GM19043 (cell line): Measurements from ENCODE around the gene PABPC1L2A.
"Not testable (repeated sequence)": the region's sequence is repeated elsewhere in the genome, so short reads cannot be mapped to it uniquely, and the experiment has no call there.

ENCODE experiments used
- ATAC-seq: cut with Tn5 transposase; IDR thresholded peaks from one replicate; pipeline ENCODE4 v1.9.1; 2021; ENCODE audit warnings: low read depth; ENCODE audit not compliant: unreplicated experiment

Gene PABPC1L2A

DNA sequence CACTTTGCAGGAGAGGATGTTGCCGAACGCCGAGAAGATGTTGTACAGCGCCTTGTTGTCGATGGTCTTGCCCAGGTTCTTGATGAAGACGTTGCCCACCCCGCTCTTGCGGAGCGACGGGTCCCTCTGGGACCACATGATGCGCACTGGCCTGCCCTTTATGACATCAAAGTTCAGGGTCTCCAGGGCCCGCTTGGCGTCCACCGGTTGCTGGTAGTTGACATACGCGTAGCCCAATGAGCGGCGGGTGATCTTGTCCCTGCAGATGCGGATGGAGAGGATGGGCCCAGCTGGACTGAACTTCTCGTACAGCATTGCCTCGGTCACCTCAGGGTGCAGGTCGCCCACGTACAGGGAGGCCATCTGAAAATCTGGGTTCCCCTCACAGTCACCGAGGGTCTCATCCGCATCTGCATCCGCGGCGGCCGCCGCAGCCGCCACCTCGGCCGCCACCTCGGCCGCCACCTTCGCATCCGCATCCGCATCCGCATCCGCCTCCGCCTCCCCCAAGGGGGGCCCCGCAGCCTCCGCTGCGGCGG, at the start of gene PABPC1L2A:
TSS of gene PABPC1L2A (minus strand) at position 489 of the 539 bp plus-strand sequence. CDS start at position 363, 126 bp downstream.
- not testable (repeated sequence) for ATAC-seq

DNA sequence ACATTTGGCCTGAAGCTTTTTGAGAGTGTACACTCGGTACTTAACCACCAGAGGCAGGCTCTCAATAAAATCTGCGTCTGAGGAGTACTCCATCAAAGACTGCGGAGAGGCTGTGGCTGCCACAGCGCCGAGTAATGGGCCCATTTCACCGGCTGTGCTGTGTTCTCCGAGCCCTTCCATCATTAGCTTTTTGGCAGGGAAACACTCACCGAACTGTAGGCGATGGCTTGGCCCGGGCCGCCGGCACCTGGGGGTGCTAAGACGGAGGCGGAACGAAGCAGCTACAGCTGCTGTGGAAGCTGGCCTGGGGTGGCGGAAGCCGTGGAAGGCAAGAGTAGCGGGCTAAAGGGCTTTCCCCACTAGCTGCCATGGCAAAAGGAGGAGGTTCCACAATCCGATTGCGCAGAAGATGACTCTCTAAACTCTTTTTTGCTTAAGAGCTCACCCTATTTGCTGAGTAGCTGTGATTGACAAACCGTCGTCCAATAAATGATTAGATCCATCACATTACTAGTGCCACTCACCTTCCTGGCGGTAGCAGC, 48.5 kb upstream of the PABPC1L2A start:
- ATAC-seq = no peak

DNA sequence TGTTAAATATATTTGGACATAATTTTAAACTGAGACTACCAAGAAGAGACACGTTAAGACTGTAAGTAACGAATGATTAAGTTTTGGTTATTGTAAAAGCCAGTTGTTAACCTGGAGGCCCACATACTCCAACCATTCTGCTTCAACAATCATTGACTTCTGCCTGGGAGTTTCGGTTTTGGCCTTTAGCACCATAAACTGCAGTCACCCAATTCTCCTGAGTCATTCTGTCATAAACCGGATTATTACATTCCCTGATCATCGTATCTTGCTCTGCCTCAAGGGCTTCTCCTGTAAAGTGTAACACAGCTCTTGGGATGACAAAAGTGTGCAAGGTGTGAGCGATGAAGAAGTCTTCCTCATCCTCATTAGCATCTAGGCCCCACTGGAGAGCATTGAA, 46.9 kb upstream of the PABPC1L2A start:
- no peak for ATAC-seq

DNA sequence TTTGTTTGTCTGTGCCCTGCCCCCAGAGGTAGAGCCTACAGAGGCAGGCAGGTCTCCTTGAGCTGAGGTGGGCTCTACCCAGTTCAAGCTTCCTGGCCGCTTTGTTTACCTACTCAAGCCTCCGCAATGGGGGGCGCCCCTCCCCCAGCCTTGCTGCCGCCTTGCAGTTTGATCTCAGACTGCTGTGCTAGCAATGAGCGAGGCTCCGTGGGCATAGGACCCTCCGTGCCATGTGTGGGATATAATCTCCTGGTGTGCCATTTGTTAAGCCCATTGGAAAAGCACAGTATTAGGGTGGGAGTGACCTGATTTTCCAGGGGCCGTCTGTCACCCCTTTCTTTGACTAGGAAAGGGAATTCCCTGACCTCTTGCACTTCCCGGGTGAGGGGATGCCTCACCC, 20.2 kb upstream of the PABPC1L2A start:
- not testable (repeated sequence) for ATAC-seq

DNA sequence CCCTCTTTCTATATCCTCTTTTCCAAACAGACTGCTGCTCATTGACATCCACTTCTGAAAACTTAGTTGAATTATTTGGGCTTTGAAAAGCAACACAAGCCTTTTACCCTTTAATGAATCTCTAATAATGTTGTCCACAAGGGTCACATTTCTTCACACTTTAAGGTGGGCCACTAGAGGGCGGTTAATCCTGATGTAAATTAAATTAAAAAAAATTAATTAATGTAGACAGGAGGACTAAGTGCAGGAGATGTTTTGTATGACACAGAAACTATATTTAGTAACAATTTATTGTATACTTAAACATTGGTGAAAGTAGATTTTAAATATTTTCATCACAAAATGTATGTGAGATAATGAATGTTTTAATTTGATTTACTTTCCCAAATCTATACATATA, 7.5 kb upstream of the PABPC1L2A start:
- ATAC-seq = not testable (repeated sequence)

DNA sequence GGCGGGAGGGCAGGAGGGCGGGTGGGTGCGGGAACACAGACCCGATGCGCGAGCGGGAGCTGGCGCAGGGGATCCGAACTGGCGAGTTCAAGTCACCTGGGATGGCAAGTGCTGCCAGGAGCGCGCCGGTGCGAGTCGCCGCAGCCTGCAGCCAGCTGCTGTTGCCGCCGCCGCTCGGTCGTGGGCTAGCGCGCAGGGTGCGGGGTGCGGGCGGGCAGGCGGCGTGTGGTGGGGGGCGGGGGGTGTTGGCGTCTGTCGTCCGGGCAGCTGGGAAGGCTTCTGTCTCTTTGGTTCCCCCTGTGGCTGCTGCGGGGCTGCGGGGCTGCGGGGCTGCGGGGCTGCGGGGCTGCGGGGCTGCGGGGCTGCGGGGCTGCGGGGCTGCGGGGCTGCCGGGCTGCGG, 572 bp upstream of the PABPC1L2A start:
- ATAC-seq = not testable (repeated sequence)

DNA sequence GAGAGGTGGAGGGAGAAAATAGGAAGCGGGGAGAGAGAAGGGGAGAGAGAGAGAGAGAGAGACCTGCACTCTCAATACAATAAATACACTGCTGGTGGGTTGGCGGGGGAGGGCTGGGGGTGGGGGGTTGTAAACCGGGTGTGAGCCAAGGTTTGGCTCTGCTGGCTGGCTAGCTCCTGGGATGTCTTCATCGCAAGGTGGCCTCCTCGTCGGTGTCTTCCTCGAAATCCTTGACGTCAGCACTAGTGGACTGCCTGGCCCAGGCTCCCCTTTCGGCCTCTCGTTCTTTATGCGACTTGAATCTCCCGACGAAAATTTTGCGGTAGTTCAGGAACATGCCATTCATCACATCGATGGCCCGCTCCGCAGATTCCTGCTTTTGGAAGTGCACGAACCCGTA, 715 bp downstream of the PABPC1L2A start:
- not testable (repeated sequence) for ATAC-seq

DNA sequence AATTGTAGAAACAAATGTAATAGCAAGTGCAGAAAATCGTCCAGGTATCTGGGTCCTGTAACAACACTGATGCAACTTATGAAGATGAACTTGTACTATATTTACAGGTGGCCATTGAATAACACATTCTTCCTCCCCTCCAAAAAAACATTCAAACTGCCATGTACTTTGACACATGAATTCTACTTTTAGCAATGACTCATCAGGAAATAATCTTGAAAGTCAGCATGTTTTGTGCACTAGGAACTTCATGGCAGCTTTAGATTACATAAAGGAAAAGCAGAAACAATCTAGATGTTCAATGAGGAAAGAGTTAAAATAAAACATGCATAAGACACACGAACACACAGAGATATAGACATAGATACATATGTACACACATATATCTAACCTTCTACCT, 2.5 kb downstream of the PABPC1L2A start:
- ATAC-seq = no peak

DNA sequence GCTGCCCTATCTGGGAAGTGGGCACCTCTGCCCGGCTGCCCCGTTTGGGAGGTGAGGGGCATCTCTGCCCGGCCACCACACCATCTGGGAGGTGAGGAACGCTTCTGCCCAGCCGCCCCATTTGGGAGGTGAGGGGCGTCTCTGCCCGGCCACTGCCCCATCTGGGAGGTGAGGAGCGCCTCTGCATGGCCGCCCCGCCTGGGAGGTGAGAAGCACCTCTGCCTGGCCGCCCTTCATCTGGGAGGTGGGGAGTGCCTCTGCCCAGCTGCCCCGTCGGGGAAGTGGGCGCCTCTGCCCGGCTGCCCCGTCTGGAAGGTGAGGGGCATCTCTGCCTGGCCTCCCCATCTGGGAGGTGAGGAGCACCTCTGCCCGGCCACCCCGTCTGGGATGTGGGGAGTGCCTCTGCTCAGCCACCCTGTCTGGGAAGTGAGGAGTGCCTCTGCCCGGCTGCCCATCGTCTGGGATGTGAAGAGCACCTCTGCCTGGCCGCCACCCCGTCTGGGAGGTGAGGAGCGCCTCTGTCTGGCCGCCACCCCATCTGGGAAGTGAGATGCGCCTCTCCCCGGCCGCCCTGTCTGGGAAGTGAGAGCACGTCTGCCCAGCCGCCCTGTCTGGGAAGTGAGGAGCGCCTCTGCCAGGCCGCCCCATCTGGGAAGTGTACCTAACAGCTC, 9.8 kb downstream of the PABPC1L2A start:
- no peak for ATAC-seq

DNA sequence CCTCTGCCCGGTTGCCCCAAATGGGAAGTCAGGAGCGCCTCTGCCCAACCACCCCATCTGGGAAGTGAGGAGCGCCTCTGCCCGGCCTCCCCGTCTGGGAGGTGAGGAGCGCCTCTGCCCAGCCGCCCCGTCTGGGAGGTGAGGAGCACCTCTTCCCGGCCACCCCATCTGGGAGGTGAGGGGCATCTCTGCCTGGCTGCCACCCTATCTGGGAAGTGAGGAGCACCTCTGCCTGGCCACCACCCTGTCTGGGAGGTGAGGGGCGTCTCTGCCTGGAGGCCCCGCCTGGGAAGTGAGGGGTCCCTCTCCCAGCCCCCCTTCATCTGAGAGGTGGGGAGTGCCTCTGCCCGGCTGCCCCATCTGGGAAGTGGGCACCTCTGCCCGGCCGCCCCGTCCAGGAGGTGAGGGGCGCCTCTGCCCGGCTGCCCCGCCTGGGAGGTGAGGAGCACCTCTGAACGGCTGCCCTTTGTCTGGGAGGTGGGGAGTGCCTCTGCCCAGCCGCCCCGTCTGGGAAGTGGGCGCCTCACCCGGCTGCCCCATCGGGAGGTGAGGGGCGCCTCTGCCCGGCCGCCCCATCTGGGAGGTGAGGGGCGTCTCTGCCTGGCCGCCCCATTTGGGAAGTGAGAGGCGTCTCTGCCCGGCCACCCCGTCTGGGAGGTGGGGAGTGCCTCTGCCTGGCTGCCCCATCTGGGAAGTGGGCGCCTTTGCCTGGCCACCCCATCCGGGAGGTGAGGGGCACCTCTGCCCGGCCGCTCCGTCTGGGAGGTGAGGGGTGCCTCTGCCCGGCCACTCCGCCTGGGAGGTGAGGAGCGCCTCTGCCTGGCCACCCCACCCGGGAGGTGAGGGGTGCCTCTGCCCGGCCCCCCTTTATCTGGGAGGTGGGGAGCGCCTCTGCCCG, 10.6 kb downstream of the PABPC1L2A start:
- no peak for ATAC-seq

DNA sequence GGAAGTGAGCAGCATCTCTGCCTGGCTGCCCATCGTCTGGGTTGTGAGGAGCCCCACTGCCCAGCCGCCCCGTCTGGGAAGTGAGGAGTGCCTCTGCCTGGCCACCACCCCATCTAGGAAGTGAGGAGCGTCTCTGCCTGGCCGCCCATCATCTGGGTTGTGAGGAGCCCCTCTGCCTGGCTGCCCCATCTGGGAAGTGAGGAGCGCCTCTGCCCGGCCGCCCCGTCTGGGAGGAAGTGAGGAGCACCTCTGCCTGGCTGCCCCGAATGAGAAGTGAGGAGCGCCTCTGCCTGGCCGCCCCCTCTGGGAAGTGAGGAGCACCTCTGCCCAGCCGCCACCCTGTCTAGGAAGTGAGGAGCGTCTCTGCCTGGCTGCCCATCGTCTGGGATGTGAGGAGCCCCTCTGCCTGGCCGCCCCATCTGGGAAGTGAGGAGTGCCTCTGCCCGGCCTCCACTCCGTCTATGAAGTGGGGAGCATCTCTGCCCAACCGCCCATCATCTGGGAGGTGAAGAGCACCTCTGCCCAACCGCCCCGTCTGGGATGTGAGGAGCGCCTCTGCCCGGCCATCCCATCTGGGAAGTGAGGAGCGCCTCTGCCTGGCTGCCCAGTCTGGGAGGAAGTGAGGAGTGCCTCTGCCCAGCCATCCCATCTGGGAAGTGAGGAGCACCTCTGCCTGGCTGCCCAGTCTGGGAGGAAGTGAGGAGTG, 11.4 kb downstream of the PABPC1L2A start:
- ATAC-seq = not testable (repeated sequence)

DNA sequence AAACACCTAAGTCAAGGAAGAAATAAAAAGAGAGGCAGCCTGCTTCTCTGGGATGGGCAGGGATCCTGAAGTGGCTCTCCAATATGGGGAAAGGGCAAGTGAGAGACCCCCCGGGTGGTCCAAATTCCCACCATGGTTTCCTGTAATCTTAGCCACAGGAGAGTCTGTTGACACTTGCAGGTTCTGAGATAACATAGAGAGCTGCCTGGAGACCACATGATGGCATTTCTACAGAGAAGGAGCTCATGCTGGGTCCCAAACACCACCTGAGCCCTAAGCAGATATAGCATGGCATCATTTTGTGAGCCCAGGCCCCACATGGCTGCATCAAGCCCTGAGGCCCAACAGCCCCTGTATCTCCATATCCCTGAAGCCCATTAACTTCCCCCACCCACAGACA, 50.4 kb downstream of the PABPC1L2A start:
- ATAC-seq = no peak
